Esophagus muscularis mucosa (tissue), 4 donors: Measurements from ENCODE around the gene TRMU.

Experiments used
- EP300 ChIP-seq: sonication (generic); formaldehyde crosslinking; IDR thresholded peaks from one replicate; pipeline ENCODE4 v1.6.1; 2017; ENCODE audit warnings: antibody characterized with exemption
- POLR2A ChIP-seq: fragments of 450-650 bp; IDR thresholded peaks from one replicate; pipeline ENCODE4 v1.6.1; 2017; ENCODE audit warnings: antibody characterized with exemption, moderate library complexity, mild to moderate bottlenecking, low read depth
- TF ChIP-seq, protein P1 (sequence below), 3 experiments: fragments of 200-600 bp in 2 of 3; fragments of 450-650 bp in 1 of 3; sonication (generic) in 2 of 3; IDR thresholded peaks; one replicate each; pipeline ENCODE4 v1.5.1; 2017 to 2019; ENCODE audit warnings: antibody characterized with exemption in 3 of 3, mild to moderate bottlenecking in 2 of 3, moderate library complexity in 1 of 3

DNA sequence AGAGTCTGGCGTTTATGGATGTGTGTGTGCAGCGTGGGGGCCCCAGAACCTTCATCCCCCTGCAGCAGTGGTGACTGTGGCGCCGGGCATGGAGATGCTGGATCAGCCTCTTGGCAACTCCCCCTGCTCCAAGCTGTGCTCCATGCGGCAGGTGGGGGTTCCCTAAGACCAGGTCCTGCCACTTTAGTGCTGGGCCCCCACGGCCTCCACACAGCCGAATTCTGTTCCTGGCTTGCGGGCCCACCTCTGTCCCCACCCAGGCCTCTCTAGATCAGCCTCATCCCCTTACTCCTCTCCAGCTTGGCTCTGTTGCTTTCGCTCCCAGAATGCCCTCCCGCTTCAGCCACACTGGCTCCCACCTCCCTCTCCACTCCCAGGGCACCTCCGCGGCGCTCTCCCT lies 59.6 kb downstream of the TRMU start:
- TF ChIP-seq, protein P1, sequence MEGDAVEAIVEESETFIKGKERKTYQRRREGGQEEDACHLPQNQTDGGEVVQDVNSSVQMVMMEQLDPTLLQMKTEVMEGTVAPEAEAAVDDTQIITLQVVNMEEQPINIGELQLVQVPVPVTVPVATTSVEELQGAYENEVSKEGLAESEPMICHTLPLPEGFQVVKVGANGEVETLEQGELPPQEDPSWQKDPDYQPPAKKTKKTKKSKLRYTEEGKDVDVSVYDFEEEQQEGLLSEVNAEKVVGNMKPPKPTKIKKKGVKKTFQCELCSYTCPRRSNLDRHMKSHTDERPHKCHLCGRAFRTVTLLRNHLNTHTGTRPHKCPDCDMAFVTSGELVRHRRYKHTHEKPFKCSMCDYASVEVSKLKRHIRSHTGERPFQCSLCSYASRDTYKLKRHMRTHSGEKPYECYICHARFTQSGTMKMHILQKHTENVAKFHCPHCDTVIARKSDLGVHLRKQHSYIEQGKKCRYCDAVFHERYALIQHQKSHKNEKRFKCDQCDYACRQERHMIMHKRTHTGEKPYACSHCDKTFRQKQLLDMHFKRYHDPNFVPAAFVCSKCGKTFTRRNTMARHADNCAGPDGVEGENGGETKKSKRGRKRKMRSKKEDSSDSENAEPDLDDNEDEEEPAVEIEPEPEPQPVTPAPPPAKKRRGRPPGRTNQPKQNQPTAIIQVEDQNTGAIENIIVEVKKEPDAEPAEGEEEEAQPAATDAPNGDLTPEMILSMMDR (IDR thresholded peaks at IDR 0.05) = no peak
- TF ChIP-seq EP300 (no peak), POLR2A (no peak)
